Naive thymus-derived CD4-positive, alpha-beta T cell (primary cell): ENCODE measurements around the gene BNIP3. TPM values are rescaled to one million over a fixed set of nuclear protein-coding genes. Genes with fewer than 3 reads are reported as not detected.
A peak's percentile ranks its signal among the peaks of the same experiment; 100 is the strongest.

ENCODE experiments used
- ATAC-seq: fragments of 150-1000 bp; cut with Tn5 transposase; 2 replicates; pipeline ENCODE4 v1.10.0; 2021; ENCODE audit warnings: mild to moderate bottlenecking, moderate library complexity
- CTCF ChIA-PET: fragments of 350-600 bp; sonication (Branson Sonifier 250); formaldehyde crosslinking; loops from one replicate; lab custom pipeline; 2021; ENCODE audit warnings: antibody characterized with exemption; lab: Charles Lee
- POLR2A ChIA-PET: fragments of 350-600 bp; sonication (Branson Sonifier 250); formaldehyde crosslinking; loops from one replicate; lab custom pipeline; 2021; ENCODE audit warnings: antibody characterized with exemption, inconsistent platforms; lab: Charles Lee
- DNase-seq, 9 donors: peaks; one replicate each; pipeline versions ENCODE4 v3.0.0 to v3.0.0-alpha.2; 2020 to 2022; ENCODE audit warnings: mixed read lengths in 1 of 9
- H3K27ac ChIP-seq: one replicate; pipeline ENCODE4 v1.7.0; 2013; ENCODE audit warnings: mild to moderate bottlenecking, low read depth, low read length, moderate library complexity
- H3K27me3 ChIP-seq, 2 donors: one replicate each; pipeline ENCODE4 v1.7.0; 2013; ENCODE audit warnings: low read length in 2 of 2, mild to moderate bottlenecking in 2 of 2, moderate library complexity in 2 of 2; ENCODE audit not compliant: control insufficient read depth in 2 of 2, insufficient read depth in 2 of 2
- H3K36me3 ChIP-seq, 3 experiments: 1 replicate in 2 of 3; 2 replicates in 1 of 3; pipeline ENCODE4 v1.7.0; 2013; ENCODE audit warnings: low read length in 3 of 3, mild to moderate bottlenecking in 3 of 3, moderate library complexity in 1 of 3; ENCODE audit not compliant: insufficient read depth in 3 of 3, control insufficient read depth in 2 of 3
- H3K4me1 ChIP-seq, 2 donors: one replicate each; pipeline ENCODE4 v1.7.0; 2013; ENCODE audit warnings: low read length in 2 of 2, mild to moderate bottlenecking in 2 of 2, moderate library complexity in 1 of 2; ENCODE audit not compliant: control insufficient read depth in 2 of 2, insufficient read depth in 2 of 2
- H3K4me3 ChIP-seq: 2 replicates; pipeline ENCODE4 v1.7.0; 2013; ENCODE audit warnings: mild to moderate bottlenecking, low read length
- H3K9me3 ChIP-seq, 3 experiments: 1 replicate in 2 of 3; 2 replicates in 1 of 3; pipeline ENCODE4 v1.7.0; 2013; ENCODE audit warnings: low read length in 3 of 3; ENCODE audit not compliant: control insufficient read depth in 2 of 3
- H3K27ac Mint-ChIP-seq, 9 donors: one replicate each; pipeline ENCODE4 v1.8.0; 2020 to 2022; ENCODE audit warnings: mixed read lengths in 9 of 9, mild to moderate bottlenecking in 8 of 9, moderate library complexity in 5 of 9, inconsistent platforms in 2 of 9
- H3K27me3 Mint-ChIP-seq, 5 donors: one replicate each; pipeline ENCODE4 v1.8.0; 2021 to 2022; ENCODE audit warnings: mixed read lengths in 5 of 5, mild to moderate bottlenecking in 1 of 5
- H3K36me3 Mint-ChIP-seq, 5 donors: one replicate each; pipeline ENCODE4 v1.8.0; 2020 to 2022; ENCODE audit warnings: mixed read lengths in 5 of 5, mild to moderate bottlenecking in 3 of 5, inconsistent platforms in 1 of 5
- H3K4me1 Mint-ChIP-seq, 7 donors: one replicate each; pipeline ENCODE4 v1.8.0; 2020 to 2022; ENCODE audit warnings: mixed read lengths in 7 of 7, mild to moderate bottlenecking in 3 of 7, inconsistent platforms in 1 of 7
- H3K4me3 Mint-ChIP-seq, 10 donors: one replicate each; pipeline ENCODE4 v1.8.0; 2020 to 2022; ENCODE audit warnings: mild to moderate bottlenecking in 10 of 10, mixed read lengths in 10 of 10, moderate library complexity in 6 of 10, inconsistent platforms in 2 of 10
- H3K9me3 Mint-ChIP-seq, 11 donors: one replicate each; pipeline ENCODE4 v1.8.0; 2020 to 2022; ENCODE audit warnings: mixed read lengths in 11 of 11, mild to moderate bottlenecking in 4 of 11, inconsistent platforms in 1 of 11, moderate library complexity in 1 of 11
- intact Hi-C, 2 donors: fragments of 100-400 bp; cut with micrococcal nuclease; formaldehyde crosslinking; loops; one replicate each; pipeline ENCODE4 v1.15.1; 2023
- polyA plus RNA-seq, 2 donors: library from polyadenylated mRNA; unstranded; fragments of 300-500 nt; fragmentation: Illumina TruSeq; gene quantifications; one replicate each; pipeline ENCODE4 v1.2.3, GENCODE V29; 2021
- total RNA-seq, 6 experiments: library from RNA in 5 of 6; stranded (reverse) in 5 of 6; gene quantifications; 1 replicate in 5 of 6; 2 replicates in 1 of 6; pipeline ENCODE4 v1.2.3 and lab custom pipeline; 2021 to 2026

The BNIP3 gene
- total and polyA plus RNA-seq, 7 experiments from 2014 or later = 17.7 to 81.7 (median 40.5) TPM

DNA sequence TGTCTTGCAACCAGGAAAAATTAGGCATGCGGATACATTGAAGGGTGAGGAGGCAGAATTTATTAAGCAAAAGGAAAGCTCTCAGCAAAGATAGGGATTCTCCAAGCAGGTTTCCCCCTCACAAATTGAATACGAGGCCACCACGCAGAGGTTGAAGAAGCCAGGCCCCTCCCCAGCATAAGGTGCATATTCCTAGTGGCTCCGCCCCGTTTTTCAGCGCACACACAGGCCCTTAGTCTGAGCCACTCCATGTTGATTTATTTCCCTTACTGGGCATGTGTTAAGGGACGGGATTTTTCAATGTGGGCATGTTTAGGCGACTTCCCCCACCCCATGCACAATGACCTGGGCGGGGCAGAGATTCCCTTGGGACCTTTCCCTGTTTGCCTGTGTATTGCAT is 56.0 kb downstream of the BNIP3 start:
- Mint-ChIP-seq H3K4me1 (peaks cover 60 to 96% (median 82%) of the 10 kb centered on the region in 7 donors), H3K27ac (peak overlapping the region in 1 of 9 donors; percentile 49), H3K9me3 (peaks cover 0 to 13% (median 6%) of the 10 kb centered on the region in 11 donors), H3K4me3 (peak overlapping the region in 2 of 10 donors; percentile 27 to 77), H3K27me3 (no peaks in the 10 kb centered on the region), H3K36me3 (peaks cover 0 to 34% (median 17%) of the 10 kb centered on the region in 5 donors)
- intact Hi-C loops = loop anchor here in 1 of 2 donors (2.0 kb wide), 1 partner anchor 21 kb away; no protein-coding TSS in a partner anchor
- ChIA-PET CTCF (no interaction called here), POLR2A (interaction anchor here (1.3 kb wide), 1 partner anchor 22 kb away, joined by 4 read pairs; no protein-coding TSS in a partner anchor)
- peaks cover 0 to 11% (median 0%) of the 10 kb centered on the region in 3 experiments for H3K9me3 ChIP-seq
- no peaks in the 10 kb centered on the region for H3K36me3 ChIP-seq
- DNase-seq (no peak), ATAC-seq (no peak)
- H3K27ac ChIP-seq = no peak overlapping the region
- H3K4me3 ChIP-seq = no peak overlapping the region
- peaks cover 11 to 42% of the 10 kb centered on the region in 2 donors for H3K4me1 ChIP-seq
- H3K27me3 ChIP-seq = no peaks in the 10 kb centered on the region

- H3K36me3 Mint-ChIP-seq = peaks cover 0 to 36% (median 17%) of the 10 kb centered on the region in 5 donors
- POLR2A ChIA-PET = interaction anchor here (0.8 to 1.3 kb wide), 3 partner anchors 16 to 21 kb away, joined by 4 to 10 read pairs (median 4); no protein-coding TSS in a partner anchor
Measured at GRCh38 chr10:131925011-131925649, 56.6 kb downstream of the BNIP3 start.

GRCh38 chr10:131923038-131923756 is 58.5 kb downstream of the BNIP3 start:
- DNase-seq (no peak), ATAC-seq (no peak)
- peak overlapping the region in 4 of 9 donors; percentile 13 to 51 (median 32) for H3K27ac Mint-ChIP-seq
- H3K9me3 Mint-ChIP-seq = peaks cover 0 to 19% (median 6%) of the 10 kb centered on the region in 11 donors
- Histone ChIP-seq H3K9me3 (peaks cover 0 to 11% (median 0%) of the 10 kb centered on the region in 3 experiments), H3K36me3 (no peaks in the 10 kb centered on the region), H3K27ac (no peak overlapping the region), H3K4me1 (peaks cover 5 to 33% of the 10 kb centered on the region in 2 donors), H3K4me3 (no peak overlapping the region), H3K27me3 (no peaks in the 10 kb centered on the region)
- no peaks in the 10 kb centered on the region for H3K27me3 Mint-ChIP-seq
- intact Hi-C loops = no loop called here
- peak overlapping the region in 1 of 10 donors; percentile 35 for H3K4me3 Mint-ChIP-seq
- H3K4me1 Mint-ChIP-seq = peaks cover 56 to 96% (median 81%) of the 10 kb centered on the region in 7 donors
- ChIA-PET CTCF (no interaction called here), POLR2A (interaction anchor here (0.6 to 1.5 kb wide), 3 partner anchors 8 to 23 kb away, joined by 3 to 4 read pairs (median 3); no protein-coding TSS in a partner anchor)
- peaks cover 0 to 51% (median 17%) of the 10 kb centered on the region in 5 donors for H3K36me3 Mint-ChIP-seq

More at GRCh38 chr10:131925011-131925649, 56.6 kb downstream of the BNIP3 start:
- DNase-seq (no peak), ATAC-seq (no peak)
- H3K27me3 Mint-ChIP-seq = no peaks in the 10 kb centered on the region
- H3K36me3 ChIP-seq = no peaks in the 10 kb centered on the region
- intact Hi-C loops = loop anchor here in 1 of 2 donors (2.0 kb wide), 1 partner anchor 20 kb away; no protein-coding TSS in a partner anchor
- no peak overlapping the region for H3K4me3 ChIP-seq
- H3K4me1 ChIP-seq = peaks cover 11 to 39% of the 10 kb centered on the region in 2 donors
- peaks cover 0 to 11% (median 0%) of the 10 kb centered on the region in 3 experiments for H3K9me3 ChIP-seq
- H3K4me1 Mint-ChIP-seq = peaks cover 62 to 96% (median 82%) of the 10 kb centered on the region in 7 donors
- no peaks in the 10 kb centered on the region for H3K27me3 ChIP-seq
- peaks cover 0 to 13% (median 6%) of the 10 kb centered on the region in 11 donors for H3K9me3 Mint-ChIP-seq
- CTCF ChIA-PET = interaction anchor here (0.6 kb wide), 1 partner anchor 112 kb away, joined by 3 read pairs; no protein-coding TSS in a partner anchor
- peak overlapping the region in 1 of 9 donors; percentile 49 for H3K27ac Mint-ChIP-seq
- peak overlapping the region in 1 of 10 donors; percentile 27 for H3K4me3 Mint-ChIP-seq
- H3K27ac ChIP-seq = no peak overlapping the region

GRCh38 chr10:131921184-131921583 is 60.5 kb downstream of the BNIP3 start:
- intact Hi-C loops = no loop called here
- H3K36me3 ChIP-seq = no peaks in the 10 kb centered on the region
- Mint-ChIP-seq H3K9me3 (peaks cover 0 to 29% (median 6%) of the 10 kb centered on the region in 11 donors), H3K4me3 (peak overlapping the region in 4 of 10 donors; percentile 1 to 35 (median 11)), H3K27ac (peak overlapping the region in 6 of 9 donors; percentile 24 to 53 (median 38)), H3K36me3 (peaks cover 0 to 53% (median 13%) of the 10 kb centered on the region in 5 donors), H3K4me1 (peaks cover 47 to 94% (median 79%) of the 10 kb centered on the region in 7 donors), H3K27me3 (no peaks in the 10 kb centered on the region)
- ATAC-seq = no peak
- peaks cover 0 to 11% (median 0%) of the 10 kb centered on the region in 3 experiments for H3K9me3 ChIP-seq
- H3K27me3 ChIP-seq = no peaks in the 10 kb centered on the region
- peaks cover 0 to 17% of the 10 kb centered on the region in 2 donors for H3K4me1 ChIP-seq
- H3K27ac ChIP-seq = no peak overlapping the region
- no peak overlapping the region for H3K4me3 ChIP-seq
- no peak for DNase-seq
- ChIA-PET CTCF (no interaction called here), POLR2A (no interaction called here)

DNA sequence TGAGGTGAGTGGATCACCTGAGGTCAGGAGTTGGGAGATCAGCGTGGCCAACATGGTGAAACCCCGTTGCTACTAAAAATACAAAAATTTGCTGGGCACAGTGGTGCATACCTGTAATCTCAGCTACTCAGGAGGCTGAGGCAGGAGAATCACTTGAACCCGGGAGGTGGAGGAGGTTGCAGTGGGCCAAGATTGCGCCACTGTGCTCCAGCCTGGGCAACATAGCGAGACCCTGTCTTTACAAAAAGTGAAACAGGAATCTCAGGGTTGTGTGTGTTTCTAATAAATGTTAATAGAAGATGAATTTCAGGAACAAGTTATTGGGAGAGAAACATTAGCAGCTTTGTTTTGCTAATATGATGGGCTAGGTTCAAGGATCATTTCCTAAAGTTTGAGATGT is 61.0 kb downstream of the BNIP3 start:
- H3K4me3 Mint-ChIP-seq = peak overlapping the region in 3 of 10 donors; percentile 6 to 35 (median 16)
- CTCF ChIA-PET = no interaction called here
- DNase-seq = no peak
- no peak overlapping the region for H3K4me3 ChIP-seq
- no peak for ATAC-seq
- H3K9me3 Mint-ChIP-seq = peaks cover 0 to 29% (median 6%) of the 10 kb centered on the region in 11 donors
- H3K27ac Mint-ChIP-seq = peak overlapping the region in 6 of 9 donors; percentile 13 to 53 (median 39)
- H3K9me3 ChIP-seq = peaks cover 0 to 9% (median 0%) of the 10 kb centered on the region in 3 experiments
- H3K27me3 Mint-ChIP-seq = no peaks in the 10 kb centered on the region
- H3K36me3 Mint-ChIP-seq = peaks cover 0 to 50% (median 13%) of the 10 kb centered on the region in 5 donors
- no peaks in the 10 kb centered on the region for H3K27me3 ChIP-seq
- H3K27ac ChIP-seq = no peak overlapping the region
- POLR2A ChIA-PET = no interaction called here
- H3K4me1 ChIP-seq = peaks cover 0 to 17% of the 10 kb centered on the region in 2 donors
- H3K4me1 Mint-ChIP-seq = peaks cover 47 to 94% (median 79%) of the 10 kb centered on the region in 7 donors
- intact Hi-C loops = no loop called here
- no peaks in the 10 kb centered on the region for H3K36me3 ChIP-seq

GRCh38 chr10:131920151-131920550 is 61.6 kb downstream of the BNIP3 start:
- DNase-seq (no peak), ATAC-seq (no peak)
- ChIA-PET CTCF (no interaction called here), POLR2A (no interaction called here)
- Histone ChIP-seq H3K9me3 (peaks cover 0 to 4% (median 0%) of the 10 kb centered on the region in 3 experiments), H3K27me3 (no peaks in the 10 kb centered on the region), H3K4me3 (no peak overlapping the region), H3K27ac (no peak overlapping the region), H3K4me1 (peaks cover 0 to 17% of the 10 kb centered on the region in 2 donors), H3K36me3 (no peaks in the 10 kb centered on the region)
- Mint-ChIP-seq H3K27me3 (no peaks in the 10 kb centered on the region), H3K36me3 (peaks cover 0 to 49% (median 8%) of the 10 kb centered on the region in 5 donors), H3K4me1 (peaks cover 45 to 94% (median 79%) of the 10 kb centered on the region in 7 donors), H3K4me3 (peak overlapping the region in 1 of 10 donors; percentile 35), H3K9me3 (peaks cover 0 to 25% (median 4%) of the 10 kb centered on the region in 11 donors), H3K27ac (peak overlapping the region in 5 of 9 donors; percentile 46 to 77 (median 60))
- intact Hi-C loops = no loop called here
